A549 (cell line): ENCODE data around the gene VDR. TPM values are rescaled to one million over a fixed set of nuclear protein-coding genes. Genes with fewer than 3 reads are reported as not detected.

Source experiments
- ATAC-seq, 2 experiments: fragments of 200-7000 bp in 1 of 2; fragments of >200 bp in 1 of 2; cut with Nextera tagmentation in 1 of 2; cut with Tn5 transposase in 1 of 2; 3 replicates each; pipeline versions ENCODE4 v1.8.0 to v1.9.1; 2018 to 2020; ENCODE audit warnings: mild to moderate bottlenecking in 1 of 2, moderate library complexity in 1 of 2
- CTCF ChIA-PET: fragments of 300-600 bp; sonication (Branson Sonifier 250); formaldehyde crosslinking; extraction: SDS; loops from one replicate; lab custom pipeline; 2021; ENCODE audit warnings: antibody characterized with exemption, inconsistent platforms; lab: Yijun Ruan, JAX
- POLR2A ChIA-PET: fragments of 350-600 bp; formaldehyde crosslinking; extraction: SDS; loops from one replicate; lab custom pipeline; 2021; ENCODE audit warnings: antibody characterized with exemption, inconsistent platforms; lab: Yijun Ruan, JAX
- DNase-seq, 2 experiments: peaks; one replicate each; pipeline versions ENCODE4 v3.0.0 to v3.0.0-alpha.2; 2011 to 2016; ENCODE audit warnings: low read depth in 1 of 2, low spot score in 1 of 2
- FAIRE-seq: peaks from 2 replicates; lab custom pipeline; 2011; peaks lifted over from hg19 to GRCh38; lab: Jason Lieb, UNC
- H3K27ac ChIP-seq, 2 experiments: fragments of >200 bp; sonication (Bioruptor Twin); formaldehyde crosslinking; 3 replicates each; pipeline ENCODE4 v1.5.1; 2016 to 2017
- H3K4me1 ChIP-seq: fragments of >200 bp; sonication (Bioruptor Twin); formaldehyde crosslinking; 3 replicates; pipeline ENCODE4 v1.6.1; 2016
- H3K4me2 ChIP-seq: fragments of >200 bp; sonication (Bioruptor Twin); formaldehyde crosslinking; 3 replicates; pipeline ENCODE4 v1.6.1; 2016
- H3K4me3 ChIP-seq: fragments of >200 bp; sonication (Bioruptor Twin); formaldehyde crosslinking; 3 replicates; pipeline ENCODE4 v1.5.1; 2016
- H3K9me3 ChIP-seq: fragments of >200 bp; sonication (Bioruptor Twin); formaldehyde crosslinking; 3 replicates; pipeline ENCODE4 v1.6.1; 2016
- CEBPB ChIP-seq, 2 experiments: fragments of >200 bp in 1 of 2; sonication (Bioruptor Twin) in 1 of 2; formaldehyde crosslinking in 1 of 2; IDR thresholded peaks; 2 replicates each; pipeline ENCODE4 v1.6.1; 2012 to 2016
- CHD4 ChIP-seq: fragments of 200-600 bp; sonication (generic); IDR thresholded peaks from 2 replicates; pipeline ENCODE4 v1.6.1; 2016; ENCODE audit warnings: antibody characterized with exemption, mild to moderate bottlenecking, borderline replicate concordance
- EHMT2 ChIP-seq: fragments of 200-600 bp; sonication (generic); IDR thresholded peaks from 2 replicates; pipeline ENCODE4 v1.6.1; 2016; ENCODE audit warnings: antibody characterized with exemption, low read depth, mild to moderate bottlenecking, moderate library complexity
- EP300 ChIP-seq, 2 experiments: fragments of >200 bp; sonication (Bioruptor Twin); formaldehyde crosslinking; IDR thresholded peaks; 2 replicates in 1 of 2; 3 replicates in 1 of 2; pipeline ENCODE4 v1.6.1; 2016 to 2017
- FOSB ChIP-seq: fragments of 250-450 bp; sonication (Bioruptor Pico); IDR thresholded peaks from 2 replicates; pipeline ENCODE4 v1.5.0; 2020; ENCODE audit warnings: mild to moderate bottlenecking, moderate library complexity
- FOSL2 ChIP-seq, 2 experiments: fragments of 450-650 bp in 1 of 2; fragments of >200 bp in 1 of 2; sonication (Bioruptor Twin) in 1 of 2; formaldehyde crosslinking; IDR thresholded peaks; 2 replicates each; pipeline versions ENCODE4 v1.5.0 to v1.6.1; 2016 to 2020; ENCODE audit warnings: mild to moderate bottlenecking in 1 of 2, moderate library complexity in 1 of 2
- HEYL ChIP-seq: fragments of 250-450 bp; sonication (Bioruptor Pico); IDR thresholded peaks from 2 replicates; pipeline ENCODE4 v1.8.0; 2021; ENCODE audit warnings: mild to moderate bottlenecking, moderate library complexity
- HOXA7 ChIP-seq: fragments of 250-450 bp; sonication (Bioruptor Pico); IDR thresholded peaks from 2 replicates; pipeline ENCODE4 v1.5.0; 2020; ENCODE audit warnings: mild to moderate bottlenecking, moderate library complexity
- HOXB5 ChIP-seq: fragments of 250-450 bp; sonication (Bioruptor Pico); IDR thresholded peaks from 2 replicates; pipeline ENCODE4 v1.5.0; 2020; ENCODE audit warnings: mild to moderate bottlenecking, moderate library complexity
- KDM1A ChIP-seq: fragments of 200-600 bp; sonication (generic); IDR thresholded peaks from 2 replicates; pipeline ENCODE4 v1.6.1; 2016; ENCODE audit warnings: low read depth, mild to moderate bottlenecking
- MYC ChIP-seq: IDR thresholded peaks from 2 replicates; pipeline ENCODE4 v1.6.1; 2012; ENCODE audit warnings: mild to moderate bottlenecking, inconsistent platforms, low read length, improper control_type of control experiment, borderline replicate concordance
- NR3C1 ChIP-seq: fragments of >200 bp; sonication (Bioruptor Twin); formaldehyde crosslinking; IDR thresholded peaks from 3 replicates; pipeline ENCODE4 v1.6.1; 2017
- WGBS: methylation state at CpG from one replicate; pipeline ENCODE4 v1.1.6; 2017; ENCODE audit errors: missing lambda C conversion rate; 5-methylcytosine and 5-hydroxymethylcytosine counted together
- polyA plus RNA-seq, 4 experiments: library from polyadenylated mRNA; depleted of rRNA in 3 of 4; stranded (reverse); fragments of >200 nt; fragmentation: RNase III in 1 of 4; extraction: RNeasy Plus Mini Kit Qiagen cat#74134 plus additional on column Dnase treatment in 1 of 4; gene quantifications; 2 replicates in 3 of 4; 3 replicates in 1 of 4; pipeline ENCODE4 v1.2.3, GENCODE V29; 2011 to 2017
- TF ChIP-seq, protein P1 (sequence below): IDR thresholded peaks from 2 replicates; pipeline ENCODE4 v1.6.1; 2012
- TF ChIP-seq, protein P2 (sequence below): fragments of >200 bp; sonication (Bioruptor Twin); formaldehyde crosslinking; IDR thresholded peaks from 3 replicates; pipeline ENCODE4 v1.5.1; 2016
- TF ChIP-seq, protein P3 (sequence below): fragments of >200 bp; sonication (Bioruptor Twin); formaldehyde crosslinking; IDR thresholded peaks from 3 replicates; pipeline ENCODE4 v1.6.1; 2016
- TF ChIP-seq, protein P4 (sequence below): fragments of 150-350 bp; IDR thresholded peaks from 2 replicates; pipeline ENCODE4 v1.6.1; 2014; ENCODE audit warnings: low read depth, mild to moderate bottlenecking, low read length

Gene VDR
- polyA plus RNA-seq, 2 of the 4 experiments (the other 2 are of a cell fraction) = 1.9 to 2.1 TPM

DNA sequence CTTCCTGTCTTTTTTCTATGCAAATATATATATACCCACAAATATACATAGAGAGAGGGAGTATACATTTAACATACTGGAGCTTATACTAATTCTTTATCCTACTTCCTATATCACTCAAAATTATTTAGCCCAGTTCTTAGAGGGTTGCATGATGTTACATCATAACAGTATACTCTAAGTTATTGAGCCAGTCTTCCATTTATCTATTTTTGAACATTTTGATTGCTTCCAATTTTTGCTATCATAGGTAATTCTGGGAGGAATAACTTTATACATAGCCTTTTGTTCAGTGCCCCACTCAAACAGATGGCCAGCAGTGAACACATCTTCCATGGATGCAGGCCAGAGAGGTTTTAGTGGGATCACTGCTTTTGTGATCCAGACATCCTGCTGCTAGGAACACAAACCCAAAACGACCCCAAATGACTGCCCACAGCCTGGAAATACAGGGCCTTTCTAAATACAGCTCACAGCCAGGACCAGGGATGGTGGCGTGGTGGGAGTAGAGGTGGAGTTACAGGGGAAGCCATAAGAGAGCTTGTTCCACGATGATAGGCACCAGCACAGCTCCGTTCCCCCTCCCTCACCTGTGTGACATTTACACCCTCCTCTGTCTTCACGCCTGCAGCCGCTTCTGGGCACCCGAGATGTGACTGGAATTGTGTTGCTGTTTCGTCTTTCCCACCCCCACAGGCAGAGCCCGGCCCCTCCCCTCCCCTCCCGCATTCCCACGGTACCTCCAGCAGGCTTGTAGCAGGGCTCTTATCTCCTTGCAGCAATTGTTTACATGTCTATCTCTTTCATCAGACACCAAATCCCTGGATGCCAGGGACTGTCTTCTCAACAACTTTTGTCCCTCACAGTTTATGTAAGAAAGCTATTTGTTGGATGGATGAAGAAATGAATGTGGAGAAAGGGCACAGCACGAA is 54.4 kb downstream of the VDR start (continued):
- TF ChIP-seq HEYL = no peak
- TF ChIP-seq FOSL2 (IDR thresholded peaks at IDR 0.05) = no peak
- TF ChIP-seq FOSL2 (CRISPR knock-in tag; IDR thresholded peaks at IDR 0.05) = no peak
- TF ChIP-seq FOSB (CRISPR knock-in tag) = no peak
- TF ChIP-seq EHMT2 = no peak
- TF ChIP-seq, all 56 proteins: peak for 0

DNA sequence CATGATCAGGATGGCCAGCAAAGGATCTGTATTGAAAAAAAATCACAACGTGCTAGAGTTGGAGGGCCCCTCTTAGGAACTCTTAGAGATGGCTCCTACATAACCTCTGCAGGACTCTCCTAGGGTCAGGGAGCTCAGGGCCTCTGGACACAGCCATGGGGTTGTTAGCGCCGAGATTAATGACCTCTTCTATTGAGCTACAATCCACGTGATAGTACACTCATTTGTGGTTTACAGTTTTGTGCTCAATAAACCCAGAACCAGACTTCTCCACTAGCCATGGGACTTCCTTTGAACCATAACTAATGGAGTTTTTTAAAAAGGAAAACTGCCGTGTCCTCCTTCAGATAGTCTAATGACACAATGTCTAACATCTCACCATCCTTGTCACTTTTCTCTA is 55.5 kb downstream of the VDR start:
- Histone ChIP-seq H3K4me2 (no peak overlapping the region), H3K4me1 (peaks cover 11% of the 10 kb centered on the region; the same call in 2 of the 3 replicates), H3K9me3 (no peaks in the 10 kb centered on the region), H3K4me3 (no peak overlapping the region), H3K27ac (no peak overlapping the region)
- 75% methylated on average over 5 of the region's 5 CpGs for WGBS
- ATAC-seq (no peak), FAIRE-seq (no peak), DNase-seq (no peak)
- ChIA-PET CTCF (interaction anchor here (0.9 to 31.0 kb wide), 7 partner anchors 12 to 137 kb away, joined by 3 to 1532 read pairs (median 118); partner anchors contain the start of genes HDAC7, RPAP3 and SLC48A1), POLR2A (no interaction called here)
- TF ChIP-seq, protein P1, sequence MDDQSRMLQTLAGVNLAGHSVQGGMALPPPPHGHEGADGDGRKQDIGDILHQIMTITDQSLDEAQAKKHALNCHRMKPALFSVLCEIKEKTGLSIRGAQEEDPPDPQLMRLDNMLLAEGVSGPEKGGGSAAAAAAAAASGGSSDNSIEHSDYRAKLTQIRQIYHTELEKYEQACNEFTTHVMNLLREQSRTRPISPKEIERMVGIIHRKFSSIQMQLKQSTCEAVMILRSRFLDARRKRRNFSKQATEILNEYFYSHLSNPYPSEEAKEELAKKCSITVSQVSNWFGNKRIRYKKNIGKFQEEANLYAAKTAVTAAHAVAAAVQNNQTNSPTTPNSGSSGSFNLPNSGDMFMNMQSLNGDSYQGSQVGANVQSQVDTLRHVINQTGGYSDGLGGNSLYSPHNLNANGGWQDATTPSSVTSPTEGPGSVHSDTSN = no peak
- TF ChIP-seq, protein P2, sequence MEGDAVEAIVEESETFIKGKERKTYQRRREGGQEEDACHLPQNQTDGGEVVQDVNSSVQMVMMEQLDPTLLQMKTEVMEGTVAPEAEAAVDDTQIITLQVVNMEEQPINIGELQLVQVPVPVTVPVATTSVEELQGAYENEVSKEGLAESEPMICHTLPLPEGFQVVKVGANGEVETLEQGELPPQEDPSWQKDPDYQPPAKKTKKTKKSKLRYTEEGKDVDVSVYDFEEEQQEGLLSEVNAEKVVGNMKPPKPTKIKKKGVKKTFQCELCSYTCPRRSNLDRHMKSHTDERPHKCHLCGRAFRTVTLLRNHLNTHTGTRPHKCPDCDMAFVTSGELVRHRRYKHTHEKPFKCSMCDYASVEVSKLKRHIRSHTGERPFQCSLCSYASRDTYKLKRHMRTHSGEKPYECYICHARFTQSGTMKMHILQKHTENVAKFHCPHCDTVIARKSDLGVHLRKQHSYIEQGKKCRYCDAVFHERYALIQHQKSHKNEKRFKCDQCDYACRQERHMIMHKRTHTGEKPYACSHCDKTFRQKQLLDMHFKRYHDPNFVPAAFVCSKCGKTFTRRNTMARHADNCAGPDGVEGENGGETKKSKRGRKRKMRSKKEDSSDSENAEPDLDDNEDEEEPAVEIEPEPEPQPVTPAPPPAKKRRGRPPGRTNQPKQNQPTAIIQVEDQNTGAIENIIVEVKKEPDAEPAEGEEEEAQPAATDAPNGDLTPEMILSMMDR = no peak
- TF ChIP-seq, protein P3, sequence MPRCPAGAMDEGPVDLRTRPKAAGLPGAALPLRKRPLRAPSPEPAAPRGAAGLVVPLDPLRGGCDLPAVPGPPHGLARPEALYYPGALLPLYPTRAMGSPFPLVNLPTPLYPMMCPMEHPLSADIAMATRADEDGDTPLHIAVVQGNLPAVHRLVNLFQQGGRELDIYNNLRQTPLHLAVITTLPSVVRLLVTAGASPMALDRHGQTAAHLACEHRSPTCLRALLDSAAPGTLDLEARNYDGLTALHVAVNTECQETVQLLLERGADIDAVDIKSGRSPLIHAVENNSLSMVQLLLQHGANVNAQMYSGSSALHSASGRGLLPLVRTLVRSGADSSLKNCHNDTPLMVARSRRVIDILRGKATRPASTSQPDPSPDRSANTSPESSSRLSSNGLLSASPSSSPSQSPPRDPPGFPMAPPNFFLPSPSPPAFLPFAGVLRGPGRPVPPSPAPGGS = no peak
- TF ChIP-seq CHD4 = no peak
- no peak for TF ChIP-seq HOXB5 (CRISPR knock-in tag)
- no peak for TF ChIP-seq HOXA7 (CRISPR knock-in tag)

DNA sequence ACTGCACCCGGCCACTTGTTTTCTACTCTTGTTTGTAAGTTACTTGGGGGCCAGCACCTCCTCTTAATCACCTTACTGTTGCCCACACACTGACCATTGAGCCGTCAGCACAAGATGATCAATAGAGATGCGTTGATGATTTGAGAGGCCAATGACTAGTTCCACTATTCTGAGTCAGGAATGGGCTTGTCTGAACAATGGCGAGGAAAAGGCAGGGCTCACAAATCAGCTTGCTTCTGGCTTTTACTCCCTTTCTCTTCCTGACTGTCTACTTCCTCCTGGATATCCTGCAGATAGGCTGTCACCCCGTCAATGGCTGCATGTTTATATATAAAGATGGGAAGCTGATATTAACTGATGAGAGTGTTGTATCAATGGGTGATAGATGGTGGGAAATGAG is 55.9 kb downstream of the VDR start:
- ATAC-seq (no peak), FAIRE-seq (no peak), DNase-seq (no peak)
- ChIA-PET CTCF (interaction anchor here (0.9 to 31.0 kb wide), 7 partner anchors 12 to 137 kb away, joined by 3 to 1532 read pairs (median 118); partner anchors contain the start of genes HDAC7, RPAP3 and SLC48A1), POLR2A (no interaction called here)
- Histone ChIP-seq H3K27ac (no peak overlapping the region), H3K4me3 (no peak overlapping the region), H3K9me3 (no peaks in the 10 kb centered on the region), H3K4me1 (peaks cover 11% of the 10 kb centered on the region; the same call in 2 of the 3 replicates), H3K4me2 (no peak overlapping the region)
- 81% methylated on average over 5 of the region's 5 CpGs for WGBS
- no peak for TF ChIP-seq EP300 (IDR thresholded peaks at IDR 0.05)
- no peak for TF ChIP-seq HOXB5 (CRISPR knock-in tag)
- TF ChIP-seq KDM1A = no peak
- no peak for TF ChIP-seq NR3C1
- TF ChIP-seq CEBPB (IDR thresholded peaks at IDR 0.05) = no peak
- no peak for TF ChIP-seq MYC
- TF ChIP-seq, protein P4, sequence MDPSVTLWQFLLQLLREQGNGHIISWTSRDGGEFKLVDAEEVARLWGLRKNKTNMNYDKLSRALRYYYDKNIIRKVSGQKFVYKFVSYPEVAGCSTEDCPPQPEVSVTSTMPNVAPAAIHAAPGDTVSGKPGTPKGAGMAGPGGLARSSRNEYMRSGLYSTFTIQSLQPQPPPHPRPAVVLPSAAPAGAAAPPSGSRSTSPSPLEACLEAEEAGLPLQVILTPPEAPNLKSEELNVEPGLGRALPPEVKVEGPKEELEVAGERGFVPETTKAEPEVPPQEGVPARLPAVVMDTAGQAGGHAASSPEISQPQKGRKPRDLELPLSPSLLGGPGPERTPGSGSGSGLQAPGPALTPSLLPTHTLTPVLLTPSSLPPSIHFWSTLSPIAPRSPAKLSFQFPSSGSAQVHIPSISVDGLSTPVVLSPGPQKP = no peak
- TF ChIP-seq, all 56 proteins: peak for 0
